Gastrocnemius medialis (tissue), 4 donors: ENCODE results near the gene TIMM17B. TPM values are rescaled to one million over a fixed set of nuclear protein-coding genes. Genes with fewer than 3 reads are reported as not detected.

Experiments used
- ATAC-seq, 2 donors: fragments of 150-250 bp; one replicate each; pipeline ENCODE4 v1.9.1; 2016
- DNase-seq, 2 donors: peaks; one replicate each; pipeline ENCODE4 v3.0.0-alpha.2; 2019
- H3K27ac ChIP-seq, 4 donors: fragments of 200-600 bp; sonication (generic); 1 replicate in 1 of 4; 2 replicates in 3 of 4; pipeline ENCODE4 v1.5.1; 2016 to 2018; ENCODE audit warnings: mild to moderate bottlenecking in 2 of 4, moderate library complexity in 1 of 4
- H3K27me3 ChIP-seq, 3 donors: fragments of 200-600 bp; sonication (generic) in 2 of 3; 1 replicate in 1 of 3; 2 replicates in 2 of 3; pipeline versions ENCODE4 v1.5.1 to v1.6.0; 2016 to 2019; ENCODE audit warnings: mild to moderate bottlenecking in 1 of 3, moderate library complexity in 1 of 3
- H3K36me3 ChIP-seq, 2 donors: fragments of 200-600 bp; sonication (generic) in 1 of 2; one replicate each; pipeline ENCODE4 v1.5.1; 2017 to 2018
- H3K4me1 ChIP-seq, 2 donors: fragments of 200-600 bp; sonication (generic) in 1 of 2; one replicate each; pipeline ENCODE4 v1.5.1; 2016 to 2017; ENCODE audit warnings: mild to moderate bottlenecking in 2 of 2
- H3K4me3 ChIP-seq, 4 donors: fragments of 200-600 bp; sonication (generic) in 3 of 4; 1 replicate in 1 of 4; 2 replicates in 3 of 4; pipeline ENCODE4 v1.5.1; 2016 to 2019; ENCODE audit warnings: mild to moderate bottlenecking in 2 of 4
- H3K9me3 ChIP-seq, 3 donors: fragments of 200-600 bp; sonication (generic) in 2 of 3; 1 replicate in 1 of 3; 2 replicates in 2 of 3; pipeline ENCODE4 v1.5.1; 2016 to 2019
- POLR2A ChIP-seq, 2 donors: fragments of 450-650 bp; IDR thresholded peaks; one replicate each; pipeline ENCODE4 v1.6.1; 2017; ENCODE audit warnings: antibody characterized with exemption in 2 of 2, mild to moderate bottlenecking in 2 of 2, moderate library complexity in 2 of 2
- in situ Hi-C, 4 donors: fragments of 200-750 bp; cut with MboI; loops; one replicate each; pipeline versions ENCODE4 v1.15.0 to v1.8.0; 2017; ENCODE audit warnings: low sequenced_read_pairs in 4 of 4
- intact Hi-C: fragments of 100-400 bp; cut with DNase I; formaldehyde crosslinking; loops from one replicate; pipeline ENCODE4 v1.15.1; 2023; ENCODE audit warnings: low total_unique reads
- total RNA-seq, 4 donors: library from RNA; depleted of rRNA; stranded (reverse); fragments of >200 nt; gene quantifications; one replicate each; pipeline versions ENCODE4 v1.1.0 to v1.2.3, GENCODE V29; 2016
- TF ChIP-seq, protein P1 (sequence below), 5 experiments: fragments of 450-650 bp in 3 of 5; fragments of 200-600 bp in 2 of 5; sonication (generic) in 2 of 5; IDR thresholded peaks in 4 of 5; conservative IDR thresholded peaks in 1 of 5; 1 replicate in 4 of 5; 2 replicates in 1 of 5; pipeline ENCODE4 v1.5.1; 2016 to 2019; ENCODE audit warnings: antibody characterized with exemption in 5 of 5, mild to moderate bottlenecking in 3 of 5, moderate library complexity in 3 of 5

TIMM17B gene
- total RNA-seq, 4 donors from 2014 or later = 53.3 to 103 (median 68.5) TPM

DNA sequence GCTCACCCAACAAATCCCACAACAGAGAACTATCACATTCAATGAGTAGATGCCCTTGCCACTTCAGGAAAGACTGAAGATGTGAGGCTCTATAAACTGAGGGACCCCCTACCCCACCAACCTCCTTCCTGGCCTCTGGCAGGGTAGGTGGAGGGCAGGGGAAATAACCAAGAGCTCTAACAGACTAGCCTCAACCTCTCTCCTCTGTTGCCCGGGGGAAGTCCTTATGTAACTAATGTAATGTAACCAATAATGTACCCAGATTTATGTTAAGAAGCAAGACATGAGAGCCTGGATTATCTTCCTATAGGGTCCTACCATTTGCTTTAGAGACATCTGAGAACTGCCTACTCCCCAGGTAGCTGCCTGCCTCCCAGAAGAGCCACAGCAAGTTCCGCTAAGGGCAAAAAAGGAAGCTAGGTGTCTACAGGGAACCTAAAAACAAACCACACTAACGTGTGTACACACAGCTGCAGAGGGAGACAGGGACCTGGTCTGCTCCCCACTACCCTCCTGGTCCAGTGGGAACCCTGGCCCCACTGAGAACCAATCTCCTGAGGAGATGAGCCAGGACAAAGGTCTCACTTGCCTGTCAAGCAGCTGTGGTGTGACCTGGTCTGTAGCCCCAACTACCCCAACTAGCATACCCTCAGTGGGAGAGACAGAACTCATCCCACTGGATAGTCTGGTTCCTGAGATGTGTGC, 42.1 kb upstream of the TIMM17B start:
- TF ChIP-seq, protein P1, sequence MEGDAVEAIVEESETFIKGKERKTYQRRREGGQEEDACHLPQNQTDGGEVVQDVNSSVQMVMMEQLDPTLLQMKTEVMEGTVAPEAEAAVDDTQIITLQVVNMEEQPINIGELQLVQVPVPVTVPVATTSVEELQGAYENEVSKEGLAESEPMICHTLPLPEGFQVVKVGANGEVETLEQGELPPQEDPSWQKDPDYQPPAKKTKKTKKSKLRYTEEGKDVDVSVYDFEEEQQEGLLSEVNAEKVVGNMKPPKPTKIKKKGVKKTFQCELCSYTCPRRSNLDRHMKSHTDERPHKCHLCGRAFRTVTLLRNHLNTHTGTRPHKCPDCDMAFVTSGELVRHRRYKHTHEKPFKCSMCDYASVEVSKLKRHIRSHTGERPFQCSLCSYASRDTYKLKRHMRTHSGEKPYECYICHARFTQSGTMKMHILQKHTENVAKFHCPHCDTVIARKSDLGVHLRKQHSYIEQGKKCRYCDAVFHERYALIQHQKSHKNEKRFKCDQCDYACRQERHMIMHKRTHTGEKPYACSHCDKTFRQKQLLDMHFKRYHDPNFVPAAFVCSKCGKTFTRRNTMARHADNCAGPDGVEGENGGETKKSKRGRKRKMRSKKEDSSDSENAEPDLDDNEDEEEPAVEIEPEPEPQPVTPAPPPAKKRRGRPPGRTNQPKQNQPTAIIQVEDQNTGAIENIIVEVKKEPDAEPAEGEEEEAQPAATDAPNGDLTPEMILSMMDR (IDR thresholded peaks at IDR 0.05 in 4 of 5, conservative IDR thresholded peaks at IDR 0.05 in 1 of 5) = no peak
- TF ChIP-seq POLR2A (IDR thresholded peaks at IDR 0.05) = no peak
- H3K4me3 ChIP-seq = no peak overlapping the region
- DNase-seq = no peak
- H3K4me1 ChIP-seq = no peaks in the 10 kb centered on the region
- no peak for ATAC-seq
- H3K36me3 ChIP-seq = no peaks in the 10 kb centered on the region
- H3K27ac ChIP-seq = no peak overlapping the region
- no peaks in the 10 kb centered on the region for H3K9me3 ChIP-seq
- in situ Hi-C loops = loop anchor here in 1 of 4 donors (25.0 kb wide), 1 partner anchor 302 kb away; no protein-coding TSS in a partner anchor
- intact Hi-C loops = no loop called here
- H3K27me3 ChIP-seq = no peaks in the 10 kb centered on the region

GRCh38 chrX:48938721-48939425, 41.3 kb upstream of the TIMM17B start:
- in situ Hi-C loops = loop anchor here in 1 of 4 donors (25.0 kb wide), 1 partner anchor 302 kb away; no protein-coding TSS in a partner anchor
- TF ChIP-seq, protein P1 (IDR thresholded peaks at IDR 0.05 in 4 of 5, conservative IDR thresholded peaks at IDR 0.05 in 1 of 5) = no peak
- no peak for TF ChIP-seq POLR2A (IDR thresholded peaks at IDR 0.05)
- intact Hi-C loops = no loop called here

GRCh38 chrX:48937054-48937907, 39.7 kb upstream of the TIMM17B start:
- TF ChIP-seq POLR2A (IDR thresholded peaks at IDR 0.05) = no peak
- TF ChIP-seq, protein P1 (IDR thresholded peaks at IDR 0.05 in 4 of 5, conservative IDR thresholded peaks at IDR 0.05 in 1 of 5) = no peak
- Histone ChIP-seq H3K27me3 (no peaks in the 10 kb centered on the region), H3K27ac (no peak overlapping the region), H3K4me3 (no peak overlapping the region), H3K9me3 (no peaks in the 10 kb centered on the region), H3K4me1 (no peaks in the 10 kb centered on the region), H3K36me3 (peaks cover 0 to 12% of the 10 kb centered on the region in 2 donors)
- in situ Hi-C loops (loop anchor here in 1 of 4 donors (25.0 kb wide), 1 partner anchor 300 kb away; no protein-coding TSS in a partner anchor), intact Hi-C loops (no loop called here)
- ATAC-seq = no peak
- peak in 1 of 2 donors; percentile 25 for DNase-seq

More at GRCh38 chrX:48938721-48939425, 41.3 kb upstream of the TIMM17B start:
- H3K4me1 ChIP-seq = no peaks in the 10 kb centered on the region
- no peak for DNase-seq
- no peaks in the 10 kb centered on the region for H3K27me3 ChIP-seq
- no peak for ATAC-seq
- H3K36me3 ChIP-seq = peaks cover 0 to 7% of the 10 kb centered on the region in 2 donors
- no peak overlapping the region for H3K4me3 ChIP-seq
- H3K9me3 ChIP-seq = no peaks in the 10 kb centered on the region
- no peak overlapping the region for H3K27ac ChIP-seq

- Histone ChIP-seq H3K4me1 (no peaks in the 10 kb centered on the region), H3K27ac (no peak overlapping the region), H3K9me3 (no peaks in the 10 kb centered on the region), H3K36me3 (peaks cover 0 to 12% of the 10 kb centered on the region in 2 donors), H3K4me3 (no peak overlapping the region), H3K27me3 (no peaks in the 10 kb centered on the region)
- TF ChIP-seq POLR2A (IDR thresholded peaks at IDR 0.05) = no peak
- TF ChIP-seq, protein P1 (IDR thresholded peaks at IDR 0.05 in 4 of 5, conservative IDR thresholded peaks at IDR 0.05 in 1 of 5) = no peak
- DNase-seq (no peak), ATAC-seq (no peak)
- intact Hi-C loops (no loop called here), in situ Hi-C loops (loop anchor here in 1 of 4 donors (25.0 kb wide), 1 partner anchor 299 kb away; no protein-coding TSS in a partner anchor)
Observed at GRCh38 chrX:48936429-48937053, 39.0 kb upstream of the TIMM17B start.
